Adipocyte (in vitro differentiated cells): ENCODE data around the gene TAS2R4.
"Not testable (repeated sequence)": the region's sequence is repeated elsewhere in the genome, so short reads cannot be mapped to it uniquely, and the experiment has no call there.

Source experiments
- DNase-seq: peaks from one replicate; pipeline ENCODE4 v3.0.0-alpha.2; 2015; ENCODE audit warnings: low read depth
- H3K27me3 ChIP-seq: replicated peaks from 2 replicates; pipeline ENCODE4 v1.7.0; 2013; ENCODE audit warnings: mild to moderate bottlenecking, low read length, moderate library complexity; ENCODE audit not compliant: control insufficient read depth, insufficient read depth
- H3K36me3 ChIP-seq: 2 replicates; pipeline ENCODE4 v1.7.0; 2013; ENCODE audit warnings: low read length, mild to moderate bottlenecking, moderate library complexity; ENCODE audit not compliant: control insufficient read depth, insufficient read depth, severe bottlenecking
- H3K4me1 ChIP-seq: 2 replicates; pipeline ENCODE4 v1.7.0; 2013; ENCODE audit warnings: mild to moderate bottlenecking, low read length, moderate library complexity; ENCODE audit not compliant: control insufficient read depth, insufficient read depth
- H3K4me3 ChIP-seq: 2 replicates; pipeline ENCODE4 v1.7.0; 2013; ENCODE audit warnings: mild to moderate bottlenecking, low read length, moderate library complexity
- H3K9ac ChIP-seq: 2 replicates; pipeline ENCODE4 v1.7.0; 2013; ENCODE audit warnings: mild to moderate bottlenecking, low read length, moderate library complexity
- H3K9me3 ChIP-seq: 2 replicates; pipeline ENCODE4 v1.7.0; 2013; ENCODE audit warnings: mild to moderate bottlenecking, low read length, moderate library complexity; ENCODE audit not compliant: control insufficient read depth

Gene TAS2R4

DNA sequence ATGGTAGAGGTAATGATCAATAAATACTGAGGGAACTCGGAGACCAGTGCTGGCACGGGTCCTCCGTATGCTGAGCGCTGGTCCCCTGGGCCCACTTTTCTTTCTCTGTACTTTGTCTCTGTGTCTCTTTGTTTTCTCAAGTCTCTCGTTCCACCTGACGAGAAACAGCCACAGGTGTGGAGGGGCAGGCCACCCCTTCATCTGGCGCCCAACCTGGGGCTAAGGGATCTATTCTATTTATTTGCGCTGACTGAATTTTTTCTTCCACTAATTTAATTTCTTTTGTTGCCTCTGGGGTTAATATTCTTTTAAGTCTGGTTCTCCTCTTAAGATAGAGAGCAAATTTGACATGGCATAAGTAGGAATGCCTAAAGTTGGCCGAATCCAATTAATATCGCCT, 24.6 kb upstream of the TAS2R4 start:
- not testable (repeated sequence) for H3K4me3 ChIP-seq, H3K4me1 ChIP-seq, H3K9ac ChIP-seq, H3K27me3 ChIP-seq, DNase-seq
- Histone ChIP-seq H3K36me3 (peaks cover 82% of the 10 kb centered on the region), H3K9me3 (peaks cover 18% of the 10 kb centered on the region)

DNA sequence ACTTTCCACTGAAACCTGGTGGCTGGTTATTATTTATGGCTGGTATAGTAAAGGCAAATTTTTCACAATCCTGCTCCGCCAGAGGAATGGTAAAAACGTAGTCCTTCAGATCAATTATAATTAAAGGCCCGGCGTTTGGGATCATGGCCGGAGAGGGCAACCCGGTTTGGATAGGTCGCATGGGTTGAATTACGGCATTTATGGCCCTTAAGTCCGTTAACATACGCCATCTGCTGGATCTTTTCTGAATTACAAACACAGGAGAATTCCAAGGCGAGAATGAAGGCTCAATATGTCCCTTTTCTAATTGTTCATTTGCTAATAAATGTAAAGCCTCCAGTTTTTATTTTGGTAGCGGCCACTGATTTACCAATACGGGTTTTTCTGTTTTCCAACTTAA, 23.8 kb upstream of the TAS2R4 start:
- peaks cover 18% of the 10 kb centered on the region for H3K9me3 ChIP-seq
- peak; percentile 5 for DNase-seq
- no peak overlapping the region for H3K4me3 ChIP-seq
- no peaks in the 10 kb centered on the region for H3K27me3 ChIP-seq
- peaks cover 85% of the 10 kb centered on the region for H3K36me3 ChIP-seq
- H3K4me1 ChIP-seq: no peaks in the 10 kb centered on the region
- H3K9ac ChIP-seq: no peak overlapping the region

DNA sequence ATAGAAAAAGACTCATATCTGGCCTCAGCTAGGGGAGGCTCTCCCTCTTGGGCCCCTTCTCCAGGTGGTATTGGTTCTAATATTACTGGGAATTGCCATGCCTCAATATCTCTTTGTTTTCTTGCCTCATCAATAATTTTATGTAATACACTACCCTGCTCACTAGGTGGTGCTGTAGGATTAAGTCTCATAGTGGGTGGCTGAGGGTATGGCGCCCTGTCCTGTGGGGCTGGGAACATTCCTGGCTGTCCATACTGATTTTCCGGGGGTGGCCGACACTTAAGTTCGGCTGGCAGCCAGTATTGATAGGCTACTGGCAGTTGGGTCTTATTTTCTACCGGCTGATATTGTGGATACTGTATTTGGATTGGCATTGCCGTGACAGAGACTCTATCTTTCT, 21.5 kb upstream of the TAS2R4 start:
- H3K36me3 ChIP-seq: peaks cover 73% of the 10 kb centered on the region
- H3K4me1 ChIP-seq: no peaks in the 10 kb centered on the region
- no peak overlapping the region for H3K9ac ChIP-seq
- H3K9me3 ChIP-seq: peaks cover 18% of the 10 kb centered on the region
- H3K27me3 ChIP-seq: no peaks in the 10 kb centered on the region
- H3K4me3 ChIP-seq: no peak overlapping the region
- peak; percentile 20 for DNase-seq

DNA sequence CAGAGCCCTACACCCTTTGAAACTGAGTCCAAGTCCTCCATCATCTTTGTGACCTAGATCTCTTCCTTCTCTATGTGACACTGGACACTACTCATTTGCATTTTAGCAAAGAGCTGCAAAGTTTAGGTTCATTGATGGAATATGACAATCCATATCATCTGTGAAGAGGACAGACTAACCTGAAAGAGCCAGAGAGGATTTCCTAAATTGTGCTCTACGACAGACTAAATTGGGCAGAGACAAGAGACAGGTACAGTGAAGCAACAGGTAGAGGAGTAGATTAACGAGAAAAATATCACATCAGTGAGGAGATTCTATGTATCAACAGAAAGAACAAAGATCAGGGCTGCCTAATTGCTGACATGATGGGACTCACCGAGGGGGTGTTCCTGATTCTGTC, 12.7 kb upstream of the TAS2R4 start, which contains the start of gene TAS2R3:
Gene TAS2R3, plus strand, starts transcription at position 301 of the 400 bp plus-strand sequence. Its CDS starts 62 bp downstream, at position 363.
- H3K9ac ChIP-seq: no peak within 1 kb of the TSS
- DNase-seq: no peak
- no peaks in the 10 kb centered on the region for H3K27me3 ChIP-seq
- no peaks in the 10 kb centered on the region for H3K4me1 ChIP-seq
- no peak within 1 kb of the TSS for H3K4me3 ChIP-seq
- no peaks in the 10 kb centered on the region for H3K9me3 ChIP-seq
- peaks cover 30% of the 10 kb centered on the region for H3K36me3 ChIP-seq

GRCh38 chr7:141770083-141770583, 6.3 kb upstream of the TAS2R4 start:
- H3K9ac ChIP-seq, DNase-seq, H3K4me3 ChIP-seq, H3K36me3 ChIP-seq, H3K27me3 ChIP-seq, H3K9me3 ChIP-seq, H3K4me1 ChIP-seq: not testable (repeated sequence)

DNA sequence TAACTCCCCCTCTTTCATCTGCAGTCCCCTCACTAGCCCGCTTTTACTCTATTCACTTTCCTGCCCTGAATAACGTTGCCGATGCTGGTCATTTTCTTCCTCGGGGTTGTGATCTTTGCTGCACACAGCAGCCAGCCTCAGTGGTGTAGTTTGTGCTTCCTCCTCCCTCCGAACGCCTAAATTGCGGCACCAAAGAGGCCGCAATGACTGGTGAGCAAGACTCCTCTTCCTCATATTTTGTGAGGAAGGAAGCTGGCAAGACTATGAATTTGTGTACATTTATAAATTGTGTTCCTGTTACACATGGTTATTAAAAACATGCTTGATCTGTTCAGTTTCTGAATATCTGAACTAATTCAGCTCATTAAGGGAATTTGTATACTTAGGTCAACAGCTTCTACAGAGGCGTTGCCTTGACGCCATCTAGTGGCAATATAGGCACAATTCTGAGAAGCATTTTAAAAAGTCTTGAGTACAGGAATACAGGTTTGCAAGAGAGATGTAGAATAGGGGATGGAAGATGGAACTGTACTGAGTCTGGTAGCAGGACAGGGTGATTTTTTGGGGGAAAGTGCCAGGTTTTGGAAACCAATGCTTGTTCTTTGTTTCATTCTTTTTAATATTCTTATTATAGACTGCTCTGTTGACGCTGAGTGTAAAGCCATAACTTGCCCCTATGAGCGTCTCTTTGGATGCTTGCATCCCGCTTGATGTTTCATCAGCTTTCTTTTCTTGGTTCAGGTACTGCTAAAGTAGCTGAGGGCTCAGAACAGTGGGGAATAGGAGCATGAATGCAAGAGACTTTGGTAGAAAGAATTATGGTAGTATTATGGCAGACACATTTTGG, 9.5 kb downstream of the TAS2R4 start:
- Histone ChIP-seq H3K4me1 (no peaks in the 10 kb centered on the region), H3K9ac (no peak overlapping the region), H3K4me3 (no peak overlapping the region), H3K27me3 (no peaks in the 10 kb centered on the region), H3K9me3 (no peaks in the 10 kb centered on the region), H3K36me3 (peaks cover under 1% of the 10 kb centered on the region)
- DNase-seq: peak; percentile 68

DNA sequence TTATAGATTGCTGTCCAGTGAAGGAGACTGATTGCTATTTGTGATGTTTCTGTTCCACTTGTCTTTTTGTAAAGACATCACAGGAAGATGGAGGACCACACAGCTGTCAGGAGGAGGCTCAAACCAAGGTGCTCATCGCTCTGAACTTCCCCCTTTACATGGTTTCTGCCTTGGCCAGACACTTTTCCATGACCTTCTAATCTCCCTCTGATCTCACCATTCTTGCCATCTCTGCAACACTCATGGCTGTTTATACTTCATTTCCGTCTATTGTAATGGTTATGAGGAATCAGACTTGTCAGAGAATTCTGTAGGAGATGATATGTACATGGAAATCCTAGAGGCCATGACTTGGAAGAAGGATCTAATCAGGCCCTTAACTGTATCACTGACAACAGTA, 11.8 kb downstream of the TAS2R4 start:
- H3K4me3 ChIP-seq: no peak overlapping the region
- H3K9me3 ChIP-seq: no peaks in the 10 kb centered on the region
- no peaks in the 10 kb centered on the region for H3K27me3 ChIP-seq
- H3K4me1 ChIP-seq: no peaks in the 10 kb centered on the region
- no peak overlapping the region for H3K9ac ChIP-seq
- no peak for DNase-seq
- H3K36me3 ChIP-seq: peaks cover 4% of the 10 kb centered on the region

- Histone ChIP-seq H3K9ac (no peak within 1 kb of the TSS), H3K4me3 (no peak within 1 kb of the TSS), H3K4me1 (no peaks in the 10 kb centered on the region), H3K9me3 (no peaks in the 10 kb centered on the region), H3K27me3 (no peaks in the 10 kb centered on the region), H3K36me3 (peaks cover 4% of the 10 kb centered on the region)
- no peak for DNase-seq
Measured at GRCh38 chr7:141789917-141790316, 13.4 kb downstream of the TAS2R4 start, which contains the start of gene TAS2R5. TSS of gene TAS2R5 (plus strand) at chr7:141790217. CDS start at chr7:141790362, 145 bp downstream.

DNA sequence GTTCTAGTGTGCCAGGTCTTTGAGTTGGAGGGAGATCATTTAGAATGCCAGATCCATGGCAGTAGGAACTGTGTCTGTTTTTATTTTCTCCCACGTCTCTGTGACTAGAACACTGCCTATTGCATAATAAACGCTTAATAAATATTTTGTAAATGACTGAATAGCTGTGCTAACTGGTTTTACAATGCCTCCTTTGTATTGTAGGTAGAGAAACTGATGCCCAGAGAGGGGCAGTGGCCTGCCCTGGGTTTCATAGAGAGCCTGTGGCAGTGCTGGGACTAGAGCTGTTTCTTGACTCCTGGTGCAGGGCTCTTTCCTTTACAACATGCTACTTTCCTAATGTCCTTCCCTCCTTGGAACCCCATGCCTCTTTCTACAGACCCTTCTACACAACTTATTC, 16.1 kb downstream of the TAS2R4 start:
- peaks cover 4% of the 10 kb centered on the region for H3K36me3 ChIP-seq
- no peak overlapping the region for H3K9ac ChIP-seq
- no peak overlapping the region for H3K4me3 ChIP-seq
- no peak for DNase-seq
- H3K27me3 ChIP-seq: no peaks in the 10 kb centered on the region
- H3K4me1 ChIP-seq: no peaks in the 10 kb centered on the region
- no peaks in the 10 kb centered on the region for H3K9me3 ChIP-seq

- no peak for DNase-seq
- H3K36me3 ChIP-seq: no peaks in the 10 kb centered on the region
- H3K9ac ChIP-seq: no peak overlapping the region
- H3K9me3 ChIP-seq: peaks cover 29% of the 10 kb centered on the region
- no peak overlapping the region for H3K4me3 ChIP-seq
- no peaks in the 10 kb centered on the region for H3K27me3 ChIP-seq
- no peaks in the 10 kb centered on the region for H3K4me1 ChIP-seq
Measured at GRCh38 chr7:141820067-141820466, 43.6 kb downstream of the TAS2R4 start.

DNA sequence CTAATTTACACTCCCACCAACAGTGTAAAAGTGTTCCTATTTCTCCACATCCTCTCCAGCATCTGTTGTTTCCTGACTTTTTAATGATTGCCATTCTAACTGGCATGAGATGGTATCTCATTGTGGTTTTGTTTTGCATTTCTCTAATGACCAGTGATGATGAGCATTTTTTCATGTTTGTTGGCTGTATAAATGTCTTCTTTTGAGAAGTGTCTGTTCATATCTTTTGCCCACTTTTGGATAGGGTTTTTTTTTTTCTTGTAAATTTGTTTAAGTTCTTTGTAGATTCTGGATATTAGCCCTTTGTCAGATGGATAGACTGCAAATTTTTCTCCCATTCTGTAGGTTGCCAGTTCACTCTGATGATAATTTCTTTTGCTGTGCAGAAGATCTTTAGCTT, 46.0 kb downstream of the TAS2R4 start:
- H3K27me3 ChIP-seq, H3K36me3 ChIP-seq, H3K4me1 ChIP-seq, H3K9ac ChIP-seq, H3K4me3 ChIP-seq, DNase-seq: not testable (repeated sequence)
- peaks cover 26% of the 10 kb centered on the region for H3K9me3 ChIP-seq
